ENCODE data around the gene TTK.
"Not testable (repeated sequence)": the region's sequence is repeated elsewhere in the genome, so short reads cannot be mapped to it uniquely, and the experiment has no call there.

TTK gene

DNA sequence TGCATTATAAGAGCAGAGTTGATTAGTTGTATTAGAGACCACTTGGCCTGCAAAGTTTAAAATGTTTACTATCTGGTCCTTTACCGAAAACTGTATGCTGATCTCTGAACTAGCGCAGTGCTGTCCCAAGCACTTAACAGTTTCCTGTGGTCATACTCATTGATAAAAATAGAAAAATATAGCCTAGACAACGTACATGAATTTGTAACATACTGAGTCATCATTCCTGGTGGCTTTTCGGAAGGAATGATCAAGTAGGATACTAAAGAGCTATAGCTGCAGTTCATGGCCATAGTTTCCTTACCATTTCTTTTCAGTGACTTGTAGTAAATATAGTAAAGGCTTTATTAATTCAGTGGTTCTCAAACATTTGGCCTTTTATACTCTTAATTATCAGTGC lies 18.4 kb downstream of the TTK start:
- no peak for DNase-seq

DNA sequence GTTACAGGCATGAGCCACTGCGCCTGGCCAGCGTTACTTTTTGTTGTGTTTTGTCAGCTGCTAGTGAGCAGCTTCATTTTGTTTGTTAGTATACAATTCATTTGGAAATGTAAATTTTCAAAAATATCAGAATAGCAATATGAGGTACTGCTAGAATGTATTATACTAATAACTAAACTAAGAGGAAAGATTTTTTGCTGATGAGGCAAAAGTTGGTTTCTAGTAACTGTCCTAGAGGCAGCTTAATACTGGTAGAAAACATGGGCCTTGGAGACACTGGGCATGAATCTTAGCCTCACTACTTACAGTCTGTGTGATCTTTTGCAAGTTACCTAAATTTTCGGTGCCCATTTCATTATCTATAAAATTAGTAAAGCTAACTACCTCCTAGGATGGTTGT lies 24.1 kb downstream of the TTK start:
- DNase-seq = no peak

DNA sequence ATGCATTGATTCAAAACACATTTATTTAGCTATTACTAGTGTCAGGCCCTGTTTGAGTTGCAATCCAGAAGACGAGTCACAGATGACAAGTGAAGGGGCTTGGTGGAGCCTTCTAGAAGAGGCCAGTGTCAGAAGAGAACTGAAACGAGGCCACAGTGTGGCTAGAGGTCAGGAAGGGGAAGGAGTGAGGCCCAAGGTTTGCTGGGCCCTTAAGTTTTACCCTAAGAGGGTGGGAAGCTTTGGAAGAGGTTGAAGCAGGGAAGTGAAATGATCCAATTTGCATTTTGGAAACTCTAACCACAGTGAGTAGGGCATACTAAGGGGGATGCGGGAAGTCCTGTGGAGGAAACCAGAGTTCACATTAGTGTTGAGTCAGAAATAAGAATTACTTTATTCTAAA lies 25.0 kb downstream of the TTK start:
- DNase-seq = no peak

DNA sequence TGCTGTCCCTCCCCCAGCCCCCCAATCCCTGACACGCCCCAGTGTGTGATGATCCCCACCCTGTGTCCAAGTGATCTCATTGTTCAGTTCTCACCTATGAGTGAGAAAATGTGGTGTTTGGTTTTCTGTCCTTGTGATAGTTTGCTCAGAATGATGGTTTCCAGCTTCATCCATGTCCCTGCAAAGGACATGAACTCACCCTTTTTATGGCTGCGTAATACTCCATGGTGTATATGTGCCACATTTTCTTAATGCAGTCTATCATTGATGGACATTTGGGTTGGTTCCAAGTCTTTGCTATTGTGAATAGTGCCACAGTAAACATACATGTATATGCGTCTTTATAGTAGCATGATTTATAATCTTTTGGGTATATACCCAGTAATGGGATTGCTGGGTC lies 43.8 kb downstream of the TTK start:
- DNase-seq = not testable (repeated sequence)

DNA sequence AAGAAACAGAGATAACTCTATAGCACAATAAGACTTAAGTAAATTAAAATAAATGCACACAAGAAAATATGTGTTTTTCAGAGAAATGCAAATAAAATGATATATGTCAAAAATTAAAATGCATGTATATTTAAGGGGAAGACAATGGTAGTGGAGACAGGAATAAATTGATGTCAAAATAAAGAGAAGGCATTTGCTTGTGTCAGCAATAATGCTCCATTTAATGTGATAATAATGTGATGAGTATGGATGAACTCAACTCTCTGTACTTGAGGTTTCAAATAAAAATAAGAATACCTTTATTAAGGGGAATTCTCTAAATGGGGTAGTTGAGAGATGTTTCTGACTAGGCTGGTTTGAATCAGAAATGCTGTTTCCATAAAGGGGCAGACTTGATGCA lies 56.3 kb downstream of the TTK start:
- DNase-seq = no peak

DNA sequence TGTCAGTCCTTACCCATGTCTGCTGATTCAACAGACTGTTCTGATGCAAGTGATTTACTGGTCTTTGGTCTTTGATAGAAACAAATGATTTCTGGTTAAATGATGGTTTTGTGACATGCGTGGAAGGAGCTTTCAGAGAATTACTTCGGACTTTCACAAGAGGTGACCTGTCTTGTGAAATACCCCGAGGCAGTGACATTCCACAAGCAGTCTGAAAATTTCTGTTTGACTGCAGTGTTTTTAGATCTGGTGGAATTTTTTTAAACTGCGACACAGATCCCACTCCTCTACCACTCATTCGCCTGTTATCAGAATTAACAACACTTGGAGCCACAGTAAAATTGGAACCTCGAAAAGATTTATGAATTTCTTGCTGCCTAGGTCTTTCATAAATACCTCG lies 63.7 kb downstream of the TTK start:
- DNase-seq = not testable (repeated sequence)

DNA sequence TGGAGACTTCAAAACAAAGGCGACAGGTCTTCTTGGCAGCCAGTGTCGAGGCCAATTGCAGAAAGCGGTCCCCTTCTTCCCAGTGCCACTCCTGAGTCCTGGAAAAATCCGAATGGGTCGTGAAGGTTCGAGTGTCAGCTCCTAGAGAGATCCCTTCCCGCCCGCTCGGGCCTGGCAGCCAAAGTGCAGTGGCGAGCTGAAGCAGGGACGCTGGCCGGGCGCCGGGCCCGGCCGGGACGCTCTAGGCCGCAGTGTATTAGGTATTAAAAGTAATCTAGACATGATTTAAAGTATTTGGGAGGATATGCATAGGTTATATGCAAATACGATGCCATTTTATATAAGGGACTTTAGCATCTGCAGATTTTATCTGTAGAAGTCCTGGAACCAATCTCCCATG lies 66.0 kb downstream of the TTK start:
- DNase-seq = not testable (repeated sequence)

DNA sequence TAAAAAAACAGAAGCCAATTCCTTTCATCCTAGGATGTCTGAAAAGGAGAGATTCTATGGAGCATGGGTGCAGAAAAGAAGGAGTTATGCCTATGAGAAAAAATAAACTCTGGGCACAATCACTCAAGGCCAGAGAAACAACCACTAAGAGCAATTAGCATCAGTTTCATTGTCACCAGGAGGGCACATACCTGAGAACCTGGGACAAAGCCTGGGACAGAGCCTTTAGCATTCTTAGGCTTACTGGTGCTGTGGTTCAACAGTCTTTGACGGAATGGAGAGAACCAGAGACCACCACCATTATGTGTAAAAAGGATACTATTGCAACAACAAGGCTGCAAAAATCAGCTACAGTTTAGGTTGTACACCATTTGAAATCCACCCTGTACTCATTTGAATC lies 72.6 kb downstream of the TTK start:
- no peak for DNase-seq

DNA sequence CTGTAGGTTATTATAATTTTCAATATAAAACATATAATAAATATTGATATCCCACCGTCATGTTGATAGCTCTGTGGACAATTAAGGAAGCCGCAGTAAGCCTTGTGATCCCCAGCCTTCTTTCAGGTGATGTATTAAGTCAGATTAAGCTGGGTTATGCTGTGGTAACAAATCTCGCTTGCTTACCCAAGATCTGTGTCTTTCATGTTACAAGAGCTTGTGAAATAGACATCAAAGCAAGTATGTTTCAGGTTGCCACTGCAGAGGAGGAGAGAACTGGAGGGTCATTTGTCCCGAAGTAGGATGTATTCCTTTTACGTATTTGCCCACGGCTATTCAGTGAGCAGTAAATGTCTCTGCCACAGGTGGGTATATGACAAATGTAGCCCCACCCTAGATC lies 84.2 kb downstream of the TTK start:
- no peak for DNase-seq

DNA sequence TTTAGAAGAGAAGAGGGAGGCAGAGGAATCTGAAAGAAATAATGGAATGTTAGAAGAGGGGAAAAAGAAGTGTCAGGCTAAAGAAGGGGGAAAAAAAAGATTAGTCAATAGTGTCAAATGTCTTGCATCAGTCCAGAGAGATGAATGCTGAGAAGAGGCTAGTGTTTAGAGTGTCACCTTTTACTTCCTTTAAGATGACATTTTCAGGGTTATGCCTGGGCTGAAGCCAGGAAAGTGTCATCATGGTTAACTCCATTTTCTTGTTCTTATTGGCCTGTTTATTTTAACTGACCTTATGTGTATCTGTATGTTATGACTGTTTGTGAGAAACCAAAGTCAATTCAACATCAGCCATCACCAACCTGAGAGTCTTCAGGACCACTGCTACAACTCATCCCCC lies 87.1 kb downstream of the TTK start:
- no peak for DNase-seq

Measured in NCI-H2171 treated with DMSO at 0.1 percent for 48 hours (cell line).